Hepatic stellate cell (primary cell): ENCODE measurements around the gene UGT1A9.
"Not testable (repeated sequence)": the region's sequence is repeated elsewhere in the genome, so short reads cannot be mapped to it uniquely, and the experiment has no call there.

Experiments
- DNase-seq: peaks from one replicate; pipeline ENCODE4 v3.0.0; 2011; ENCODE audit warnings: low spot score

Gene UGT1A9

GRCh38 chr2:233711312-233712008 is 39.8 kb downstream of the UGT1A9 start:
- peak; percentile 63 for DNase-seq

- no peak for DNase-seq
These were observed 41.0 kb downstream of the UGT1A9 start, which contains the start of gene UGT1A5 for GRCh38 chr2:233712611-233713261. Gene UGT1A5, plus strand, starts transcription at chr2:233712907. Its CDS starts 85 bp downstream, at chr2:233712992.

- DNase-seq, result no peak
These were observed 41.5 kb downstream of the UGT1A9 start for GRCh38 chr2:233713262-233713615.

- DNase-seq, result no peak
These were observed 42.4 kb downstream of the UGT1A9 start for GRCh38 chr2:233714121-233714520.

- DNase-seq, result no peak
These were observed 46.9 kb downstream of the UGT1A9 start, which contains the start of gene UGT1A4 for GRCh38 chr2:233718552-233718951. Gene UGT1A4, plus strand, starts transcription at chr2:233718736. Its CDS starts 85 bp downstream, at chr2:233718821.

- no peak for DNase-seq
These were observed 57.1 kb downstream of the UGT1A9 start, which contains the start of gene UGT1A3 for GRCh38 chr2:233728723-233729301. Gene UGT1A3, plus strand, starts transcription at chr2:233729042. Its CDS starts 85 bp downstream, at chr2:233729127.

- not testable (repeated sequence) for DNase-seq
These were observed 65.4 kb downstream of the UGT1A9 start for GRCh38 chr2:233736868-233737653.

- no peak for DNase-seq
These were observed 69.2 kb downstream of the UGT1A9 start for GRCh38 chr2:233740870-233741269.

GRCh38 chr2:233743464-233744259 is 72.0 kb downstream of the UGT1A9 start:
- no peak for DNase-seq

GRCh38 chr2:233745073-233745755 is 73.5 kb downstream of the UGT1A9 start:
- DNase-seq, result no peak

- not testable (repeated sequence) for DNase-seq
These were observed 74.1 kb downstream of the UGT1A9 start for GRCh38 chr2:233745838-233746237.

- DNase-seq, result no peak
These were observed 75.0 kb downstream of the UGT1A9 start for GRCh38 chr2:233746475-233747282.

GRCh38 chr2:233747283-233747544 is 75.5 kb downstream of the UGT1A9 start:
- DNase-seq, result no peak

GRCh38 chr2:233750689-233751088 is 79.0 kb downstream of the UGT1A9 start:
- DNase-seq, result not testable (repeated sequence)

- not testable (repeated sequence) for DNase-seq
These were observed 79.7 kb downstream of the UGT1A9 start for GRCh38 chr2:233751212-233752009.

- DNase-seq, result no peak
These were observed 83.3 kb downstream of the UGT1A9 start for GRCh38 chr2:233754872-233755611.

- no peak for DNase-seq
These were observed 84.9 kb downstream of the UGT1A9 start for GRCh38 chr2:233756429-233757081.

GRCh38 chr2:233758141-233758540 is 86.4 kb downstream of the UGT1A9 start:
- DNase-seq, result no peak
